ENCODE measurements around the gene SEPSECS. TPM values are rescaled to one million over a fixed set of nuclear protein-coding genes. Genes with fewer than 3 reads are reported as not detected.

SEPSECS gene
- total RNA-seq, 4 donors from 2014 or later, result 4.7 to 7.7 (median 6.8) TPM

DNA sequence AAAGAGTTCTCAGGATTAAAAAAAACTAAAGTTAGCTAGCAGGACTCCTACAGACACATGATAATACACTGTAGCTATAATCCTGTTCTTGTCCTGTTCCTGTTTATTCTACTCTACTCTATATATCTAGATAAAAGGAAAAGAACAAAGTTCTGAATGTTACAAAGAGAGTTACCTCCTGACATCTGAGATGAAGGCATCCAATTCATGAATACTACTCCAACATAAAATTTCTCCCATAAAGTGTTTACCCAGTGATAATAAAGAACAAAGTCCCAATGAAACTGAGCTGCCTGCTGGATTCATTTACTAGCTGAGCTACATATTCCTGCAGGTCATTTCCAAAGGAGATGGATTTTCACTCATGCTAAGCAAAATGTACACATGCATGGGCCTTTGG lies 27.1 kb downstream of the SEPSECS start:
- ATAC-seq (ENCODE audit: low FRiP score) (no peak), DNase-seq (ENCODE audit: low spot score) (no peak)
- TF ChIP-seq CTCF (IDR thresholded peaks at IDR 0.05), result no peak

- no peak for TF ChIP-seq CTCF (IDR thresholded peaks at IDR 0.05)
- ATAC-seq (ENCODE audit: low FRiP score), result no peak
- no peak for DNase-seq (ENCODE audit: low spot score)
Observed at GRCh38 chr4:25131926-25132325, 28.3 kb downstream of the SEPSECS start.

DNA sequence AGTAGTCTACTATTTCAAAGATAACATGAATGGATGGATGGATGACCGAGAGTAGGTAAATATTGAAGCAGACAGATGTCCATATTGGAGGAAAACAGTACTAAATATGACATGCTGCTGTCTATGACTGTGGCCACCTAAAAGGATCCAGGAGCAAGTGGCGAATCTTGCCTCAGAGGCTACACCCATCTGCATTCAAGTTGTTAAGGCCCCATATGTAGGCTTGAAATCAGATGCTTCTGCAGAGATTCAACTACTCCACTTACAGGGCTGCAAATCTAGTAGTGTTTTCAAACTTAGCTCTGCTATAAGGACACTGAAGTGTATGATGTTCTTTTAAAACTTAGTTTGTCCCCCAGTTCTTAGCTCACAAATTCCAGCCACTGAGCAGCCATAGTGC lies 28.9 kb downstream of the SEPSECS start:
- DNase-seq (ENCODE audit: low spot score) (no peak), ATAC-seq (ENCODE audit: low FRiP score) (no peak)
- TF ChIP-seq CTCF (IDR thresholded peaks at IDR 0.05), result no peak

DNA sequence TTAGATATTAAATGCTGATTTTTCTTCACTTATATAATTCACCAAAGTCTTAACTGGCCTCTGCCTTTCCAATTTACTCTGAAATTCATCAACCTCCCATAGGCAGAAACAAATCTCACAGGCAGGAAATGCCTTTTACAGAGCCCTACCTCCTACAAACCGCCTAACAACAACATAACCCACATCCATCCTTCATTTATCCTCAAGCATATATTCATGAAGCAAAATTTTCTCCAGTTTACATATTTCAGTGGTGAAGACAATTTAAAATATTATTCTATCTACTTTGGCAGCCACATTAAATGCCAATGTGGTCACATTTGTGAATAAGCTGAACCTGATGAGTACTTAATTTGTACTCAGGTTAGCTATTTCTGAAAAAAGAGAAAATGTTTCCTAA lies 30.3 kb downstream of the SEPSECS start:
- ATAC-seq (ENCODE audit: low FRiP score) (no peak), DNase-seq (ENCODE audit: low spot score) (no peak)
- TF ChIP-seq CTCF (IDR thresholded peaks at IDR 0.05), result no peak

DNA sequence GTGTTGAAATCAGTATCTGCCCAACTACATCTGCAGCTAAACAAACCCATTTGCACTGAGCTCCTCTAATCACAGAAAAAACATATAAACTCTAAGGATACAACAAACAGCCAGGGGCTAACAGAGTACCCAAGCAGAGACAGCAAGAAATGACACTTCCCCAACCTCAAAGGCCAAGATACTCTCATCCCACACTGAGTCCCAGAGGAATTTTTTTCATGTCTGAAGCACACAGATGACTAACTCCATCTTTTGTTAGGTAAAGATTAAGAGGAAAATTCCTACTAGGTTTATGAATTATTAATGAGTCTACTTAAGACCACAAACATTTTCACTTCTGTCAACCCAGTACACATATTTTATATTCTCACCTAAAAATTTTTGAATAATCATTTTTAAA lies 31.6 kb downstream of the SEPSECS start:
- DNase-seq (ENCODE audit: low spot score), result no peak
- ATAC-seq (ENCODE audit: low FRiP score), result no peak
- TF ChIP-seq CTCF (IDR thresholded peaks at IDR 0.05), result no peak

DNA sequence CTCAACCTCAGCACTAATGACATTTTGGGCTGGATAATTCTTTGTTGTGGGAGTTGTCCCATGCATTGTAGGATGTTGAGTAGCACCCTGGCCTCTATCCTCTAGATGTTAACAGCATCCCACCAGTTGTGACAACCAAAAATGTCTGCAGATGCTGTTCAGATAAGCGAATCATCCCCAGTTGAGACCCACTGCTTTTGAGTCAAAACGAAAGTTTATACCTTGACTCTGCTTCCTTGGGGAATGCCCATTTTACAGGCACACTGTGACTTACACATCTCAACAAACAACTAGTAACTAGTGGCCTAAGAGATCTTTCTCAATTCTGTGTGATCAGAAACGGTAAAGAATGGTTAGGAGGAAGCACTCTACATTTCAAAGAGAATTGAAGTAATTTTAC lies 37.0 kb downstream of the SEPSECS start:
- ATAC-seq (ENCODE audit: low FRiP score) (no peak), DNase-seq (ENCODE audit: low spot score) (no peak)
- no peak for TF ChIP-seq CTCF (IDR thresholded peaks at IDR 0.05)

- DNase-seq (ENCODE audit: low spot score), result no peak
- TF ChIP-seq CTCF (IDR thresholded peaks at IDR 0.05), result no peak
- ATAC-seq (ENCODE audit: low FRiP score), result no peak
Observed at GRCh38 chr4:25120146-25120940, 39.9 kb downstream of the SEPSECS start.

Measured in omental fat pad (tissue), 4 donors.